ENCODE data around the gene TMEM53.
"Not testable (repeated sequence)": the region's sequence is repeated elsewhere in the genome, so short reads cannot be mapped to it uniquely, and the experiment has no call there.

The TMEM53 gene

DNA sequence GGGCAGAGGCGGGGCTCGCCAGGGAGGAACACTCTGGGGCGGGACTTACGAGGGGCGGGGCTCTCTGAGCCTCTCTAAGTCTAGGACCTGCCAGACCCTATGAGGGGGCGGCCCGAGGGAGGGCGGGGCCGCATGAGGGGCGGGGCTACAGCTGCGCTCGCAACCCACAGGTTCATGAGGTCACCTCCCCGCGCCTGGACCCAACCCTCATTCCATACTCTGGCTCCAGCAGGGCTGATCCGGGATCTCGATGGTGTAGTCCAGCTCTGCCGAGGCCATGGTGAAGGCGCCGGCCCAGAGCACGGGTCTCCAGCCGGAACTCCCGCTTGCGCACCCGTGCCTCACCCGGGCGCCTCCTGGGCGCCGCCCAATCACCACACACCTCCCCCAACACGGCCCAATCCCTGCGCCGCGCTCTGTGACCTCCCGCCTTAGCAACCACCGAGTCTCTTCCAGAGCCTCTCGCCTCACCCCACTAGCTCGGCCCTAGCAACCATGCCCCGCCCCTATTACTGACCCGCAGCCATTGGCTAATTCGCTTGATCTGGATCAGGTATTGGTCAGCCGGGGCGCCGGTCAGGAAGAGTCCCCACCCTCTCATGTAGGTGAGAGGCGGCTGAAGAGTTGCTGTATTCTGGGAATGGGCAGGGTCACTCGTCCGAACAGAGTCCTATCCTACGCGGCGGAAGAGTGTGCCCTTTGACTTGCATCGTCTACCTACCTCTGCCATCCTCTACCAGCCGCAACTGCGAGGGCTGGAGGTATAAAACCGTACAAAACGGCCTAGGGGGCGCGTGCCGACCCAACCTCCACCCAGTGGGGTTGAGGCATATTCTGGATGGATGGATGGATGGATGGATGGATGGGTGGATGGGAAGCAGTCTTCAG, at the start of gene TMEM53, which contains the start of gene ARMH1:
TMEM53 (minus strand) TSS at position 369 of the 888 bp plus-strand sequence; CDS start at position 279, 90 bp downstream.
ARMH1 (plus strand) TSS at position 602 of the 888 bp plus-strand sequence. CDS start 14,984 bp downstream, outside the sequence.
- peak; percentile 98 for DNase-seq (ENCODE audit: low read depth)

DNA sequence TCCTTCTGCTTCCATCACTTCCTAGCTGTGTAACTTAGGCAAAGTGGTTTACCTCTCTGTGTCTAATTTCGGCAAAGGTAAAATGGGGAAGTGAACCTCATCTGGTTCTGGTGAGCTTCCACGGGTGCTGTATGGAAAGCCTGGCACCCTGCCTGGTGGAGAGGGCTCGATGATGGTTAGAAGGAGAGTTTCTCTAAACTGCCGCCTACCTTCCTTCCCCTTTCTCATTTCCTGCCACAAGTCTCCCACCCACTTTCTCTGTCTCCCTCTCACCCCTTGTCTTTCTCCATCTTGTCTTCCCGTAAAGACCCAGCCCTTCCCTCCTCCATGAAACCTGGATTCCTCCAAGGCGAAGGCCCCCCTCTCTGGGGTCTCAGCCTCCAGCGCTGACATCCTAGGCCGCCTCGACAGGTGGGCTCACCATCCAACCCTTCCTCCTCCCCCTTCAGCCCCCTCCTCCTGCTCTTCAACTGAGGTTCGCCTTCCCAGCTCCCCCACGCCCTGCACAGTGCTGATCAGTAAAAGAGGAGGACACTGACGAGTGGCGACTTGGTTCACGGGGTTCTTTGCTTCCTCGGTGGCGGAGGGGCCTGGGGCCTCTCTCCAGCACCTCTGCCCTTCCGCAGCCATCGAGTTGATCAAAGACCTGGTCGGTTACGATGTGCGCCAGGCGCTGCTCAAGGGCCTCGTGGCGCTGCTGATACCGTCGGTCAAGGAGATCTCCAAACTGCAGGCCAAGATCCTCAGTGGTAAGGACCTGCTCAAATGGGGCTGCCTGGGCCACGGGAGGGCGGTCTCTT, 49.4 kb upstream of the TMEM53 start:
- no peak for DNase-seq (ENCODE audit: low read depth)

DNA sequence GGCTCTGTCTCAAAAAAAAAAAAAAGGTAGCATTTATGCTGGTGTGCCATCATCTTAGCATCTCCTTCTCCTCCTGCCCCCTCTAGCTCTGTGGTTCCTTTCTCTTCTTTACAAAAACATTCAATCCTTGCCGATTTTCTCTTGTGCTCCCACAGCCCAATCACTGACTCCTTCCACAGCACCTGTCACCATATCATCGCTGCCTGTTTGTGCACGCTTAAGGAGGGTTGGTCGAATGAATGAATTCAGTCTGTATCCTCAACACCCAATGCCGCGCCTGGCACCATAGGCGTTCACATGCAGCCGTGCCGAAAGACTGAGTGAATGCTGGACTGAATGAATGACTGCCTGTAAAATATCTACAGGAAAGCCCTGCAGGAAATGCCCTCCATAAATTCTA, 48.8 kb upstream of the TMEM53 start:
- no peak for DNase-seq (ENCODE audit: low read depth)

DNA sequence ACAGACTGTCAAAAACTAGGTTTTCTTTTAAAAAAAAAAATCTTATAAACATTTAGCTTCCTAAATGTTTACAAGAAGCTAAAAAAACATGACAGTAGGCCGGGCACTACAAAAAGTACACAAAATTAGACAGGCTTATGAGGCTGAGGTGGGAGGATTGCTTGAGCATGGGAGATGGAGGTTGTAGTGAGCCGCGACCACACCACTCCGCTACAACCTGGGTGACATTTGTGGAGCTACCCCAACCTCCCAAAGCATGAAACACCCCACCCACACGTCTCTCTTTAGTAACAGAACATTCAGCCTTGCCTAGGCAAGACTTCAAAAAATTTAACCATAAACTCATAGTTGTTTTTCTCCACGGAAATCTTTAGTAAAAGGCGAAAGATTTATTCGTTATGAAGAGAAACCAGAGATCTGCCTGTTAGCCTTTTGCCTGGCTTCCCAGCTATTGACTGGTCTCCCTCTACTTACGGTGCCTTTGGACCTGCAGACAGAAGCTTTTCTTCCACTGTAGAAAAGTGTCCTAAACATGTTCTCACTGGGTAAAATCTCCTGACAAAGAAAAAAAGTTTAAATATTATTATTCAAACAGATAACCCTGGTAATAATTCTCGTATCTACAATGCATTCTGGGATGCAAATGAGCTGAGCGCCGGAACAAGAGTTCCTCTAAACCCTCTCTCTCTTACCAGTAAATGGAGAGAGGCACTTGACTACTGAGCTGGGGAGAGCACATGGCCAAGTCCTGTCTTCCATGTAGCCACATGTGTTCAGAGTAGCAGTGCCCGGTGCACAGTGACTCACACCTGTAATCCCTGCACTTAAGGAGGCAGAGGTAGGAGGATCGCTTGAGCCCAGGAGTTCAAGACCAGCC, 47.4 kb upstream of the TMEM53 start:
- peak; percentile 82 for DNase-seq (ENCODE audit: low read depth)

DNA sequence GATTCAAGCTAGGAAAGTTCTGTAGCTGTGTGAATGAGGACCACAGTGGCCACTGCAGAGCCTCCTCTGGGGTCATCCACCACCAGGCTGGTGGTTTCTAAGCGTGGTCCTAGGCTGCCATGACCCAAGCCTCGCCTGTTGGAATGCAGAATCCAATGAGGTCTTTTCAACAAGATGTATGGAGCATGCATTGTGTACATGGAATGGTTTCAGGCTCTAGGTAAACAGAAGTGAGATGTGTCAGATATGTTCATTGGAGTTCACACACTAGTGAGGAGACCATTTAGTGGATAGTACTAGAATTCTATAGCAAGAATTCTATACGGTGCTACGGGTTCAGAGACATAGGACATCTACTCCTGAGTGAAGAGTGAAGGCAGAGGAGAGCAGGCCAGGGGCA, 46.0 kb upstream of the TMEM53 start:
- DNase-seq (ENCODE audit: low read depth), result no peak

DNA sequence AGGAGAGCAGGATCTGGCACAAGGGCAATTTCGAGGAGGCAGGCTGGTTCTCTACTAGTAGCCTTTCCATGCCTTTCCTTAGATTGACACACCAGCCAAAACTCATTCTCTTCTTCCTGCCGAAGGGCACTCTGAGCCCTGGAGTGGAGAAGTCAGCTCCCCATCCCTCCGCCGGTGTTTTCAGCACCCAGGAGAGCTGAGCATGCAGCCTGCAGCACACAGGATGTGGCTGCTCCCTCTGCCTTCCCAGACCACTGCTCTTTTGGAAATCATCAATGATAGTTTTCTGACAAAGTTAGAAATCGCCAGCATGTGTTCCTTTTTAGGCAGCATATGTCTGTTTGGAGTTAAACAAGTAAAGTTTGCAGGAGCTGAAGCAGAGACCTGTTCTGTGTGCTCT, 45.0 kb upstream of the TMEM53 start:
- no peak for DNase-seq (ENCODE audit: low read depth)

DNA sequence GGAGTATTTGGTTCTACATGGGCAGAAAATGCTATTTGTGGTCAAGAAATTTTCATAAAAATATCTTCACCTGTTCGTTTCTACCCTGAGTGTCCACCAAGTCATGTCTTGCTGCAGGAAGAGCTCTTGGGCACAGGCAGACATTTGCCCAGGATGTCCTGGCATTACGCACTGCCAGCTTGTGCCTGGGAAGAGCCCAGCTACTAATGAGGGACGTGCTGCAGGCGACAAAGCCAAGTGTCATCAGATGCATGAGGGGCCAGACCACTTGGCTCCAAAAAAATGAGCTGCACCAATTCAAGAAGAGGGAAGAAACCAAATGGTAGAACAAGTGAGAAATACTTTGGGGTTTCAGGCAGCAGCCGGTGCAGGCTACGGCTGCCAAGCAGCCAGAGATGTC, 43.8 kb upstream of the TMEM53 start:
- DNase-seq (ENCODE audit: low read depth), result no peak

DNA sequence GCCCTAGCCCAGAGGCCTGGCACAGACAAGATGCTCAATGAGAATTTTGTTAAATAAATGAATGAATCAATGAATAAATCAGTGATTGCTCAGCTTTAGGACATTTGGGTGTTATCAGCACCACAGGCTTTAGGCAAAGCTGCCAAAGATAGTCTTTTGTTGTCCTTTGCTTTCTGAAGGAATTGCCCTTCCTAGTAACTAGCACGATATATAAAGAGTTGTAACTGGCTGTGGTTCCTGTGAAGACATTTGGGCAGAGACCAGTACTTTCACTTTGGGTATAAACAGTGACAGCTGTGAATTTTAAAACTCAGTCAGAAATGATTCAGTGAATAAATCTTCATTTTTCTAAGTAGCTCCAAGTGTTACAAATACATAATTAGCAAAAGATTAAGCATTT, 43.4 kb upstream of the TMEM53 start:
- DNase-seq (ENCODE audit: low read depth), result no peak

DNA sequence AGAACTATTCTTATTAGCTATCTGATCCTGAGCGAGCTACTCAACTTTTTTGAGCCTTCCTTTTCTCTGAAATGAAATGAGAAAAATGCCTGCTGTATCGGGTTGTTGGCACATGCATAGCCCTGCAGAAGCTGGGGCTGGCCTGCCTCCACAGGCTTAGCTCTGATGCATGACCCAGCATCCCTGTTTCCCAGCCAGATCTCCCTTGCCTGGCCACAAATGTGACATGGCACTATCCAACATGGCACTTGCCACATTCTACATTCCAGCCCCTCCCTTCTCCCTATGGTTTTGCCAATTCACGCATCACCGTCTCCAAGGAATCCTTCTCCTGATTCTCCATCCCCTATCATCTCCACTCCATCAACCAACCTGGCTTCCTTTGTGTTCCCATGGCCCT, 42.9 kb upstream of the TMEM53 start:
- no peak for DNase-seq (ENCODE audit: low read depth)

DNA sequence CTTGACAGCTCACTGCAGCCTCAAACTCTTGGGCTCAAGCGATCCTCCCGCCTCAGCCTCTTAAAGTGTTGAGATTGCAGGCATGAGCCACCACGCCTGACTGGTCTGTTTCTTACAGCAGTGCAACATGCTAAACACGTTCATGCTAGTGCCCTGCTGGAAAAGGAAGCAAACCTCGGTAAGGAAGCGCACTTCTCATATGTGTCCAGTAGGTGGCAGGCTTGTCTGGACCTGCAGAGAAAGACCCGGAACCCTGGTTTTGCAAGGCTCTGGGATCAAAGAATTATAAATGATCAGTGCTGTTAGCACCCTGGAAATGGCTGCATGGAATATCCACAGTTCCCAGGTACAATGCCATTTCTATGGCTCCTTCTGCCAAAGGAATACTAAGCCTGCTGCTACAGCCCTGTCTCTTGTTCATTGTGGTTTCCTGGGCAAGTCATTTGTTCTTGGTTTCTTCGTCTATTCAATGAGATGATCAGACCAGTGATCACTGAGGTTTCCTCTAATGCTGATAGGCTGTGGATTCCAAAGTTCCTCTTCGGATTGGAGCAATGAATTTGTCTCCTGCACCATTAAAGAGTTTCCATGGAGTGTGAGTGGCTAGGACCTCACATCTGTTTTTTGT, 40.8 kb upstream of the TMEM53 start:
- peak; percentile 40 for DNase-seq (ENCODE audit: low read depth)

DNA sequence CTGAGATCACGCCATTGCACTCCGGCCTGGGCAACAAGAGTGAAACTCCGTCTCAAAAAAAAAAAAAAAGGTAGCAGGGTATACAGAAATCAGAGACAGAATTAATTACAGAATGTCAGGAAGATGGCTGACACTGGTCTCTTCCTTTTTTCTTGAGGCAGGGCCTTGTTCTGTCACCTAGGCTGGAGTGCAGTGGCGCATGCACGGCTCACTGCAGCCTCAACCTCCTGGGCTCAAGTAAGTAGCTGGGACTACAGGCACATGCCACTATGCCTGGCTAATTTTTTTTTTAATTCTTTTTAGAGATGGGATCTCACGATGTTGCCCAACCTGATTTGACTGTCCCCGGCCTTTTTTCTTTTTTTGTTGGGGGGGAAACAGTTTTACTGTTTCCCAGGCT, 40.3 kb upstream of the TMEM53 start:
- DNase-seq (ENCODE audit: low read depth), result no peak

DNA sequence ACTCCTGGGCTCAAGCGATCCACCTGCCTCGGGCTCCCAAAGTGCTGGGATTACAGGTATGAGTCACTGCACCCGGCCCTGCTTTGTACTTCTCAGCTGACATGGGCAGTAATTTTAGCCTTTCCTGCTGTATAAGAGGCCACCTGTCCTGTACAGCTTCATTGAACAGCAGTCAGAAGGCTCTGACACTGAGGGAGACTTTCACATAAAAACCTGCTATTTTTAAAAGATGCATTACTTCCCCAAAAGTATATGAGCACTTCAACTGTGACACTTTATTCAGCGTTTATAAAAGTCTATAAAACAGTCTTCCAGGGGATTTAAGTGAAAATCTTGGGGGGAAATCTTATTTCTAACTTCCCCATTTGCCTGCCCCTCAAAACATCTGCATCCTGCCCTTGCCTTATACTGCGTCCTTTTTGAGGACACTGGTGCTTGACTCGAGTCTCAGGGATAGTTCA, 39.1 kb upstream of the TMEM53 start:
- no peak for DNase-seq (ENCODE audit: low read depth)

DNA sequence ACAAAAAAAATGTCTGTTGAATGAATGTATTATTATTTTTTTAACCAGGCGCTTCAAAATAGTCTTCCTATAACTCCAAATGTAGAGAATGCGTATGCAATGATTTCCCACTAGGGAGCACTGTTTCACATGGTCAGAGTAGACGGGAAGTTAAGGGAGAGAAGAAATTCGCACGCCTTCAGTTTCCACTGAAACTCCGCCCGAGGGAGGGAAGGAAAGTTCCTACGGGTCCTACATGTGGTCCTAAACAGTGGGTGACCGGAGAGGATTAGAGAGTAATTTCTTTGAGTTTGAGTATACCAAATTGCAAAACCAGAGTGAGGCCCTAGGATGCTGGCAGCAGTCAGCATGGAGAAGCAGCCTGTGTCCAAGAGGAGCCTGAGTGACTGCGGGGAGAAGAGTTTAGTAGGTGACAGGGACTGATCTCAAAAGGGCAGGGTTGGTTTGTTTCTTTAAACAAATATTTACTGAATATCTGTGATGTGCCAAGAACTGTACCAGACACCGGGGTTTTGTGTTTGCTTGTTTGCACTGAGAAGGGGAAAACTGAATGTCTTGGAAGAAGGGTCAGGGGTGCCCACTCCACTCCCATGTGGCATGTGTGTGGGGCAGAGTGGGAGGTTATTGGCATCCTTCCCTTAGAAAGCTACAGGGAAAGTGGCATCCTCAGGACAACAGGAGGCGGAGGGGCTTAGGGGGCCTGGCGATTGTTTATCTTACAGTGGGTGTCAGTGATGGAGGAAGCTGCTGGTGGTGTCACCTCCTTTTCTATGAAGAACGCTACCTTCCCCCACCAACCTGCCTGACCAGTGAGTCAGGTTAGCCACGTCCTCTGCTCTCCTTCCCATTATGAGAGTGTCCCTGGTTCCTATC, 33.9 kb upstream of the TMEM53 start:
- peak; percentile 40 for DNase-seq (ENCODE audit: low read depth)

DNA sequence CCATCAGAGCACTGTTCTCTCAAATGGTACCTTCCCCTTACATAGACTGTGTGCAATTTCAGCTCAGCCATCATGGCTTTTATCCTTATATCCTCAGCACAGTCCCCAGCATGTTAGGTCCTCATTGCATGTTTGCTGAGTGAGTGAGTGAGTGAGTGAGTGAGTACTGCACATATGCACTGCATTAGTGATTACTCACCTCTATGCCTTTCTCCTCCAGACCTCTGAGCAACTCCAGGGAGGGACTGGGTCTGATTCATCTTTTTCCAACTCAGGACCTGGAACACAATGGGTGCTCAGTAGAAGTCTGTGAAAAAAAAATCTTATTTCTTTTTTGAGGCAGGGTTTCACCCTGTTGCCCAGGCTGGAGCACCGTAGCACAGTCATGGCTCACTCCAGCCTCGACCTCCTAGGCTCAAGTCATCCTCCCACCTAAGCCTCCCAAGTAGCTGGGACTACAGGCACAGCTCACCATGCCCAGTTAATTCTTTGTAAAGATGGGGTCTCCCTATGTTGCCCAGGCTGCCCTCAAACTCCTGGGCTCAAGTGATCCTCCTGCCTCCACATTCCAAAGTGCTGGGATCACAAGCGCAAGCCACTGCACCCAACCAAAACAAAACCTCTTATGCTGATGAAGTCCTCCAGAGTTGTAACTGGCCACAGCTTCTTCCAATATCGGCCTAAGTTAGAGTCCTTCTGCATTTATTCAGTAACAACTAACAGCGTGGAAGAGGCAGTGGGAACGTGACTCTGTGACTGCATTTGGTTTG, 33.0 kb upstream of the TMEM53 start:
- DNase-seq (ENCODE audit: low read depth), result peak; percentile 86

DNA sequence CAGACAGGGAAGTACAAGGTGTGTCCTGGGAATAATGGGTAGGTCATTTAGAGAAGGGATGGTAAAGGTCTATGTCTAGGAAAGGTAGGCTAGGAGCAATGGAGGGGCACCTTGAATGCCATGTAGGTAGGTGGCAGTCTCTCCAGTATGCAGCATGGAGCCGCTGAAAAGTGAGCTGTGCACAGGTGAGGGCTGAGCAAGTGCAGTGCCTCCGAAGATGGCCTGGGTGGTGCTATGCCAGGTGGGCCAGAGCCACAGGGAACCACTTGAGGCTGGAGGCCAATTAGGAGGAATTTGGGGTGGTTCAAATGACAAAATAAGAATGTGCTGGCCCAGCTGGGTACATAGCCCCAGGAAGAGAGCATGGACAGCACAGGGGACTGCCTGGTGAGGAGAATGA, 31.7 kb upstream of the TMEM53 start:
- DNase-seq (ENCODE audit: low read depth), result no peak

DNA sequence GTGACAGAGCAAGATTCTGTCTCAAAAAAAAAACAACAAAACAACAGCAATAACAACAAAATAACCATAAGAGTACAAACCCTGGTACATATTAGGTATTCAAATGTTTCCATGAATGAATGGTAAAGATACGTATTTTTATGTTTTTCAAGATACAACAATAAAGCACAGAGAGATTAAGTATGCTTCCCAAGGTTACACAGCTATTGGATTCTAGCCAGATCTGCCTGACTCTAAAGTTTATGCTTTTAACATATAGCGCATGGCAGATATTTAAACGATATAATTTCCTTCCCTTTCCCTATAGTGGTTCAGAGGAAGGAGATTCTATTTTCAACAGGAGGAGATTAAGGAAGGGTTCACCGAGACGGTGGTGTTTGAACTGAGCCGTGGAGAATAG, 31.2 kb upstream of the TMEM53 start:
- DNase-seq (ENCODE audit: low read depth), result no peak

DNA sequence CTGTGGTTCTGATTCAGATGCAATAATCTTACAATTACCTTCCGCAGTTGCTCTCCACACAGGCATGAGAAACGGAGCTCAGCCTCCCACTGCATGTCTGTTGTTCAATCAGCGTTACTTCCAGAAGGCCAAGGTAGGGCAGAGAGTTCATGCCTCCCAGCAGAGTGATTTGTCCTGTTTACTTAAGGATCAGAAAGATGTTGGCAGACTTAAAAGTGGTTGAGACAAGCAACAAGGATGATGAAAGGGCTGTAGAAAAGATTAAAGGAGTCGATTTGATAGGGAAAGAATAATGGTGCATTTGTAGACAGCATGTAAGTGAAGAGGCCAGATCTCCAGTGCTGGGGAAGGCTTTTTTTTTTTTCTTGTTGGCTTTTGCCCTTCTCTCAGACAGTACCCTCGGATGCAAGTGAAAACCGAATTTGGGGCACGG, 26.9 kb upstream of the TMEM53 start:
- no peak for DNase-seq (ENCODE audit: low read depth)

DNA sequence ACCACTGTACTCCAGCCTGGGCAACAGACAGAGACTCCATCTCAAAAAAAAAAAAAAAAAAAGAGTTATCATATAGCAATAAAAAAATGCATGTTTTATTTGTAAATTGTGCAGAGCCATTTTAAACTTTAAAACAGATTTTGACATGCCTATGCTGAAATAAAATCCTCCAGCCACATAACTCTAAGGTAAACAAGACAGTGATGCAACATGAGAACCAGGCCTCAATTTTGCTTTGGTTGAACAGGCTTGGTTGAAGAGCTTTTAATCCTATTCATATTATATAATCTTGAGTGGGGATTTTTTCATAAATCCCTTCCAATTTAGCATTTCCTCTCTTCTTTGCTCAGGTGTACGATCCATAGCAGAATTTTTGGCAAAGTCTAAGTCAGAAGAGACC, 26.3 kb upstream of the TMEM53 start:
- no peak for DNase-seq (ENCODE audit: low read depth)

DNA sequence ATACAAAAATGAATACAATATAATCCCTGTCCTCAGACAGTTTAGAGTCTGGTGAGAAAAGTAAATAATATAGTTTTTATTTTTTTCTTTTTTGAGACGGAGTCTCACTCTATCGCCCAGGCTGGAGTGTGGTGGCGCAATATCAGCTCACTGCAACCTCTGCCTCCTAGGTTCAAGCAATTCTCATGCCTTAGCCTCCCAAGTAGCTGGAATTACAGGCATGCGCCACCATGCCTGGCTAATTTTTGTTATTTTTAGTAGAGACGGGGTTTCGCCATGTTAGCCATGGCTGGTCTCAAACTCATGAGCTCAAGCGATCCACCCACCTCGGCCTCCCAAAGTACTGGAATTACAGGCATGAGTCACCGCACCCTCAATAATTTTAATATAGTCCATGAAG, 25.1 kb upstream of the TMEM53 start:
- DNase-seq (ENCODE audit: low read depth), result not testable (repeated sequence)

DNA sequence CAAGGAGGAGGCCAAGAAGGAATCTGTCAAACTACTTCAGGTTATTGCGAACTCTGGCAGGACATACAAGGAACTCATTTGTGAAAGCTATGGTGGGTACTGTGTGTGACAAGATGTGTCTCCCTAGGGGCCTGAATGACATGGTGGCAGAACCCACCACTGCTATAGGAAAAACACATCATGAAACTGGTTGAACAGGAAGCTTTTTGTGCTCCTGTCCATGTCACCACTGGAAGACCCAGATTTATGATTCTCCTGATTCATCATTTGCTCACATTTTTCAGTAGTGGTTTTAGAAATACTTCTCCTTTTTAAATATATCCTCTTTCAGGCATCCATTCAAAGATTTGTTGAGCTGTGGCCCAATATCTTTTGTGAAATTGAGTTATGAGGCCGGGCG, 23.9 kb upstream of the TMEM53 start:
- DNase-seq (ENCODE audit: low read depth), result no peak
